Fibroblast of the conjunctiva (primary cell): ENCODE data around the gene ADAP2.
"Not testable (repeated sequence)": the region's sequence is repeated elsewhere in the genome, so short reads cannot be mapped to it uniquely, and the experiment has no call there.

Source experiments
- DNase-seq: peaks from one replicate; pipeline ENCODE4 v3.0.0-alpha.2; 2010; ENCODE audit warnings: low read depth

Gene ADAP2

GRCh38 chr17:30930495-30930894, 8.8 kb downstream of the ADAP2 start:
- no peak for DNase-seq

- not testable (repeated sequence) for DNase-seq
Measured at GRCh38 chr17:30931582-30931981, 9.8 kb downstream of the ADAP2 start.

DNA sequence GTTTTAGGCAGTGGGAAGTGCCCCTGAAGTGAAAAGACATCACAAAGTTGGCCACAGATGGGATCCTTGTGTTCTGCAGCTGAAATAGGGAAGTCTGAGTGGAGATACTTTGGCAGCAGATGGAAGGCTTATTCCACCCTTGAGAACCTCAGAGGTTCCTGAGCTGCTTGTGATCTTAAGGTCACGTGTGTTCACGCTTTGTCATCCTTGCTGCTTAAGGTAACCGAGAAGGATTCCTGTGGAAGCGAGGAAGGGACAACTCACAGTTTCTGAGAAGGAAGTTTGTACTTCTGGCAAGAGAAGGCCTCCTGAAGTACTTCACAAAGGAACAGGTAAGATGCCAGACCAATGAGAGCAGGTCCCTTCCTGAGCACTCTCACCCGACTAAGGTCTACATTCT, 12.2 kb downstream of the ADAP2 start:
- DNase-seq: no peak

DNA sequence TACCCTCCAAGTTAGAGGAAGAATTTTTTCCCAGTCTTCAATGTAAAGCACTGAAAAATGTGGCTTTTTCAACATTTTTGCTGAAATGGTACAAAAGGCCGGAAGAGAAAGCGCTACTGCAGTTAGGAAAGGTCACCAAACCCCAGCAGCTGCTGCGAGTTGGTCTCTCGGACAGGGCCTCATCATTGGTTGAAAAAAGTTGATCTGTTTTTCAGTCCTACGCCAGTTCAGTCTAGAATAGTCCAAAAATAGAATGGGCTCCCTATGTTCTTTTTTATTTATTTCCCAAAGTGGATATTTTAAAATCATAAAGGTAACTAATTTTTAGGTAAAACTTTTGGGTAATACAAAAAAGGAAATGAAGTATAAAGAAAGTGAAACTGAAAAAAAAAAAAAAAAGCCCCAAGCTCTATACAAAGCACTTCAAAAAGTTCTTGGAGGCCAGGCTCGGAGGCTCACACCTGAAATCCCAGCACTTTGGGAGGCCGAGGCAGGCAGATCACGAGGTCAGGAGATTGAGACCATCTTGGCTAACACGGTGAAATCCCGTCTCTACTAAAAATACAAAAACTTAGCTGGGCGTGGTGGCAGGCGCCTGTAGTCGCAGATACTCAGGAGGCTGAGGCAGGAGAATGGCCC, 17.4 kb downstream of the ADAP2 start:
- DNase-seq: no peak

GRCh38 chr17:30942308-30943079, 20.7 kb downstream of the ADAP2 start:
- DNase-seq: peak; percentile 4

GRCh38 chr17:30947796-30948195, 26.1 kb downstream of the ADAP2 start:
- DNase-seq: no peak

DNA sequence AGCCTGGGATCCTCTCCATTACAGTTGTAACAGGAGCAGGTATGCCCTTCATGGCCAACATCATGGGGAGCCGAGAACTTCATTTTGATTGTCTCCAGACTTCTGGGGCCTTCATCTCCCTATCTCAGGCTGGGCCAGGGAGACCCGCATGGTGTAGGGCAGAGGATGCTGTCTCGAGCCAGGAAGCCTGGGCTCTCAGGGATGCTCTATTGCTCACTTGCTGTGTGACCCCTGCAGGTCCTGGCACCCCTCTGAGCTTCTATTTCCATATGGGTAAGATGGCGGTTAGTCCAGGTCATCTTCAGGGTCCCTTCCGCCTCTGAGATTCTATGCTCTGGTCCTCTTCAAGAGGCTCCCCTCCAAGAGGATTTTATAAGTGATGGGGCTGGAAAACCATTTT, 28.4 kb downstream of the ADAP2 start:
- no peak for DNase-seq

GRCh38 chr17:30950669-30951399, 29.1 kb downstream of the ADAP2 start:
- peak; percentile 62 for DNase-seq

GRCh38 chr17:30952638-30953393, 31.1 kb downstream of the ADAP2 start:
- no peak for DNase-seq

GRCh38 chr17:30954046-30954830, 32.5 kb downstream of the ADAP2 start:
- DNase-seq: no peak

DNA sequence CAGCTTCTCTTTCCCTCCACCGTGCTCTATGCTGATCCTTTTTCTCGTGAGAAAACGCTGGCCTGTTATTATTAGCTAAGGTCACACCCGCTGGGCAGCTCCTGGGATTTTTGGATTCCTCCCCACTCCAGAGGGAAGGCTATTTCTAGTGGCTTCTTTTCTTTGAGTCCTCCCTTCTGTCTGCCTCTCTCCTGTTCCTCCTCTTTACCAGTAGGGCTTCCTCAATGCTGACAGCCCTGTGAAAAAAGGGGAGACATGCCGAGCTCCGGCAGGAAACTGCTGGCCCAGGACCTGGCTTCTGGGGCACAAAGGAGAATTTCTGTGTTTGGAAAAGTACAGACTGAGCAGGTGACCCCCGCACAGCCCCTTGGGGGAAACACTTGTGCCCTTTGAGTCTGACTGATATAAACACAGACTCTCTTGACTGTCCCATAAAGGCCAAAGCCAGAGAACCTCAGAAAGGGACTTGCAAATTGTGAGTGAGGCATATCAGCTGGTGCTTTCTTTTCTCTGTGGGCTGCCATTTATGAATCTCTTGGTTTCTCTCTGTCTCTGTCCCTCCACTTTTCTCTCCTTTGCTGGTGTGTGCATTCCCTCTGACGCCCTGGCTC, 35.1 kb downstream of the ADAP2 start:
- DNase-seq: no peak

GRCh38 chr17:30957741-30958140, 36.0 kb downstream of the ADAP2 start:
- no peak for DNase-seq

GRCh38 chr17:30958187-30958586, 36.4 kb downstream of the ADAP2 start:
- no peak for DNase-seq

- no peak for DNase-seq
Measured at GRCh38 chr17:30961209-30962188, 39.8 kb downstream of the ADAP2 start.

- not testable (repeated sequence) for DNase-seq
Measured at GRCh38 chr17:30964312-30964711, 42.6 kb downstream of the ADAP2 start.

GRCh38 chr17:30964876-30965275, 43.1 kb downstream of the ADAP2 start:
- no peak for DNase-seq

DNA sequence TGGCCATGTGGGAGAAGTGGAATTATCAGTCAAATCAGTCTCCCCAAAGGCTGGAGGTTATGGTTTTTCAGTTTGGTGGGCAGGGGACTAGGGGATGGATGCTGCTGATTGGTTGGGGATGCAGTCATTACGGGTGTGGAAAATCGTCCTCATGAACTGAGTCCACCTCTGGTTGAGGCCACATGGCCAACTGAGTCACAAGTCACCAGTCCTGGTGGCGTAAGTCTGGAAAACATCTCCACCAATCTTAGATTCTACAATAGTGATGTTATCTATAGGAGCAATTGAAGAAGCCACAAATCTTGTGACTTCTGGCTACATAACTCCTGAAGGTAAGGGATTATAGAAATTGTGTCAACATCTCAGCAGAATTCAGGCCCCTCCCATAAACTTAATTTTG, 43.9 kb downstream of the ADAP2 start:
- no peak for DNase-seq

DNA sequence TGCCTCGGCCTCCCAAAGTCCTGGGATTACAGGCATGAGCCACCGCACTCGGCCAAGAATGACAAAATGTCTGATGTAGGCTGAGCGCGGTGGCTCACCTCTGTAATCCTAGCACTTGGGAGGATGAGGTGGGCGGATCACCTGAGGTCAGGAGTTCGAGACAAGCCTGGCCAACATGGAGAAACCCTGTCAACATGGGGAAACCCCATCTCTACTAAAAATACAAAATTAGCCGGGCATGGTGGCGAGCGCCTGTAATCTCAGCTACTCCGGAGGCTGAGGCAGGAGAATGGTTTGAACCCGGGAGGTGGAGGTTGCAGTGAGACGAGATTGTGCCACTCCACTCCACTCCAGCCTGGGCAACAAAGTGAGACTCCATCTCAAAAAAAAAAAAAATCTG, 46.2 kb downstream of the ADAP2 start:
- DNase-seq: not testable (repeated sequence)

DNA sequence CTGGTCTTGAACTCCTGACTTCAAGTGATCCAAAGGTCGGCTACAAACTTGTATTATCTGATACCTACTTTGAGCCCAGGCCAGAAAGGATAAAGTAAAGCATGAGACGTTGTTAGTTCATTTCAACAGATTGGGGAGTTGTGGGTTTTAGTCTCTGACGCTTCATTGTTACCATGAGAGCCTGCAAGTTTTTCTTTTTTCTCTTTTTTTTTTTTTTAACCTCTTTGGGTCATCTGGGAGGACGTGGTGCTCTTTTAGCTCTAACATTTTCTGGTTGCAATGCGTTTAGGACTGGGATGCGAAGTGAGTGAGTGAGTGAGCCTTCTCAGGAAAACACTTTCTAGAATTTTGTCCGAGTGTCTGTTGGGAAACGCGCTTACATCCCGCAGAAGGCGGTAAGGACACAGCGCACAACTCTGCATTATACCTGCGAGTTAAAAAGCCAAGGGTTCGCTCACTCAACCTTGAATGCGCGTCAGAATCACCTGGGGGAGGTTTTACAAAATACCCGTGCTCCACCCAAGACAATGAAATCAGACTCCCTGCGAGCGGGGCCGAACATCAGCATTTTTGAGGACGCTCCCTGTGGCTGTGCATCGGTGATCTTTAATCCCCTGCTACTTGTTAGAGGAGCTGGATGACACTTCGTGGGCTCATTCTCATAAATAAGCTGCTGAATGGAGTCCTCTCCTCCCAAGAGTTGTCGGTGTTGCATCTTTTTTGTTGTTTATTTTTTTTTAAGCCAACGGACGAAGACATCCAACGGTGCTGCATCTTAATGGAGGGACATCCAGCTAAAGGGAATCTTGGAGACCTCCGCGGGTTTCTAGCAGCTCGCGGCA, 48.5 kb downstream of the ADAP2 start:
- no peak for DNase-seq
